HT-29 (cell line): ENCODE results near the gene ALPI. TPM values are rescaled to one million over a fixed set of nuclear protein-coding genes. Genes with fewer than 3 reads are reported as not detected.

Experiments used
- DNase-seq: peaks from one replicate; pipeline ENCODE4 v3.0.0-alpha.2; 2015; ENCODE audit warnings: low spot score
- total RNA-seq: library from RNA; depleted of rRNA; stranded (reverse); fragments of >200 nt; shearing (Covaris generic); gene quantifications from 2 replicates; pipeline ENCODE4 v1.2.3, GENCODE V29; 2014

ALPI gene
- total RNA-seq, 1 experiment from 2014 or later = not detected

- no peak for DNase-seq
Measured at GRCh38 chr2:232460171-232460570, 4.2 kb downstream of the ALPI start.

GRCh38 chr2:232463701-232464543 is 8.0 kb downstream of the ALPI start:
- DNase-seq = no peak

- DNase-seq = no peak
Measured at GRCh38 chr2:232464544-232464885, 8.6 kb downstream of the ALPI start.

- DNase-seq = no peak
Measured at GRCh38 chr2:232465061-232465460, 9.1 kb downstream of the ALPI start.

GRCh38 chr2:232466221-232466620 is 10.3 kb downstream of the ALPI start:
- DNase-seq = no peak

GRCh38 chr2:232473467-232473890 is 17.5 kb downstream of the ALPI start:
- DNase-seq = peak; percentile 22

- no peak for DNase-seq
Measured at GRCh38 chr2:232476045-232476444, 20.1 kb downstream of the ALPI start.

GRCh38 chr2:232476791-232477190 is 20.8 kb downstream of the ALPI start:
- no peak for DNase-seq

- no peak for DNase-seq
Measured at GRCh38 chr2:232477751-232478510, 22.0 kb downstream of the ALPI start.

GRCh38 chr2:232478571-232479340 is 22.8 kb downstream of the ALPI start:
- no peak for DNase-seq

GRCh38 chr2:232479341-232480200 is 23.6 kb downstream of the ALPI start:
- DNase-seq = no peak

- no peak for DNase-seq
Measured at GRCh38 chr2:232480201-232481190, 24.5 kb downstream of the ALPI start.

GRCh38 chr2:232481322-232482140 is 25.6 kb downstream of the ALPI start:
- no peak for DNase-seq

- DNase-seq = no peak
Measured at GRCh38 chr2:232482301-232483238, 26.6 kb downstream of the ALPI start.

GRCh38 chr2:232483311-232483922 is 27.5 kb downstream of the ALPI start:
- no peak for DNase-seq

GRCh38 chr2:232483923-232484627 is 28.1 kb downstream of the ALPI start:
- no peak for DNase-seq
